GM11168 (cell line): ENCODE results near the gene INS.
"Not testable (repeated sequence)": the region's sequence is repeated elsewhere in the genome, so short reads cannot be mapped to it uniquely, and the experiment has no call there.

Experiments
- in situ Hi-C: fragments of 300-500 bp; cut with MboI; formaldehyde crosslinking; loops from one replicate; pipeline ENCODE4 v1.12.0; 2022; ENCODE audit warnings: low sequenced_read_pairs; ENCODE audit not compliant: unreplicated experiment

INS gene

GRCh38 chr11:2126520-2127085 lies 34.4 kb downstream of the INS start:
- in situ Hi-C loops, result no loop called here

GRCh38 chr11:2124736-2125484 lies 36.1 kb downstream of the INS start:
- in situ Hi-C loops, result not testable (repeated sequence)

GRCh38 chr11:2123628-2123960 lies 37.4 kb downstream of the INS start:
- in situ Hi-C loops, result no loop called here

GRCh38 chr11:2122907-2123627 lies 37.9 kb downstream of the INS start:
- in situ Hi-C loops, result no loop called here

- in situ Hi-C loops, result no loop called here
Observed at GRCh38 chr11:2122222-2122906, 38.6 kb downstream of the INS start.

GRCh38 chr11:2121227-2122130 lies 39.5 kb downstream of the INS start:
- in situ Hi-C loops, result no loop called here

- in situ Hi-C loops, result no loop called here
Observed at GRCh38 chr11:2120359-2121100, 40.5 kb downstream of the INS start.

GRCh38 chr11:2118677-2119076 lies 42.3 kb downstream of the INS start:
- in situ Hi-C loops, result no loop called here

- in situ Hi-C loops, result no loop called here
Observed at GRCh38 chr11:2116680-2117079, 44.3 kb downstream of the INS start.

- in situ Hi-C loops, result no loop called here
Observed at GRCh38 chr11:2115308-2115707, 45.7 kb downstream of the INS start.

- in situ Hi-C loops, result no loop called here
Observed at GRCh38 chr11:2114430-2115241, 46.4 kb downstream of the INS start.

- in situ Hi-C loops, result no loop called here
Observed at GRCh38 chr11:2113776-2114175, 47.2 kb downstream of the INS start.

- in situ Hi-C loops, result no loop called here
Observed at GRCh38 chr11:2110521-2110920, 50.5 kb downstream of the INS start.
